Karpas-422 (cell line): ENCODE results near the gene SERPINA3. TPM values are rescaled to one million over a fixed set of nuclear protein-coding genes. Genes with fewer than 3 reads are reported as not detected.
"Not testable (repeated sequence)": the region's sequence is repeated elsewhere in the genome, so short reads cannot be mapped to it uniquely, and the experiment has no call there.

Source experiments
- DNase-seq: peaks from one replicate; pipeline ENCODE4 v3.0.0-alpha.2; 2015
- H2AFZ ChIP-seq: fragments of 200-600 bp; sonication (generic); 2 replicates; pipeline ENCODE4 v1.6.1; 2014; ENCODE audit warnings: antibody characterized with exemption, low read length, mixed read lengths
- H3K27ac ChIP-seq: fragments of 200-600 bp; sonication (generic); 2 replicates; pipeline ENCODE4 v1.5.1; 2014; ENCODE audit warnings: mild to moderate bottlenecking, low read length, moderate library complexity
- H3K27me3 ChIP-seq: fragments of 200-600 bp; sonication (generic); 2 replicates; pipeline ENCODE4 v1.6.1; 2014; ENCODE audit warnings: low read length, mixed read lengths
- H3K36me3 ChIP-seq: fragments of 200-600 bp; sonication (generic); 2 replicates; pipeline ENCODE4 v1.6.1; 2014; ENCODE audit warnings: low read length, mixed read lengths; ENCODE audit not compliant: insufficient read depth
- H3K4me1 ChIP-seq: fragments of 200-600 bp; sonication (generic); 2 replicates; pipeline ENCODE4 v1.6.1; 2014; ENCODE audit warnings: mild to moderate bottlenecking, low read length, mixed read lengths
- H3K4me2 ChIP-seq: fragments of 200-600 bp; sonication (generic); 2 replicates; pipeline ENCODE4 v1.6.1; 2014; ENCODE audit warnings: low read length, low read depth, mild to moderate bottlenecking; ENCODE audit not compliant: poor library complexity, severe bottlenecking
- H3K4me3 ChIP-seq: fragments of 200-600 bp; sonication (generic); 2 replicates; pipeline ENCODE4 v1.5.1; 2014; ENCODE audit warnings: mild to moderate bottlenecking, antibody characterized with exemption, low read length, mixed read lengths
- H3K79me2 ChIP-seq: fragments of 200-600 bp; sonication (generic); 2 replicates; pipeline ENCODE4 v1.6.1; 2014; ENCODE audit warnings: mild to moderate bottlenecking, low read length, mixed read lengths
- H3K9ac ChIP-seq: fragments of 200-600 bp; sonication (generic); 2 replicates; pipeline ENCODE4 v1.6.0; 2014; ENCODE audit warnings: low read length
- H3K9me2 ChIP-seq: fragments of 200-600 bp; sonication (generic), shearing (Covaris generic); replicated peaks from 2 replicates; pipeline ENCODE4 v1.6.0; 2014; ENCODE audit warnings: mild to moderate bottlenecking, low read length, moderate library complexity; ENCODE audit not compliant: insufficient read depth
- H3K9me3 ChIP-seq: fragments of 300-700, 200-600 bp; sonication (generic); 2 replicates; pipeline ENCODE4 v1.6.1; 2014; ENCODE audit warnings: low read length, mixed read lengths
- H4K20me1 ChIP-seq: fragments of 200-600 bp; sonication (generic); 2 replicates; pipeline ENCODE4 v1.6.1; 2014; ENCODE audit warnings: mild to moderate bottlenecking, antibody characterized with exemption, low read length, low read depth; ENCODE audit not compliant: insufficient read depth
- total RNA-seq: library from RNA; depleted of rRNA; stranded (reverse); fragments of >200 nt; shearing (Covaris generic); gene quantifications from 2 replicates; pipeline ENCODE4 v1.2.3, GENCODE V29; 2014; ENCODE audit warnings: low replicate concordance

The SERPINA3 gene
- total RNA-seq, 1 experiment from 2014 or later = not detected

DNA sequence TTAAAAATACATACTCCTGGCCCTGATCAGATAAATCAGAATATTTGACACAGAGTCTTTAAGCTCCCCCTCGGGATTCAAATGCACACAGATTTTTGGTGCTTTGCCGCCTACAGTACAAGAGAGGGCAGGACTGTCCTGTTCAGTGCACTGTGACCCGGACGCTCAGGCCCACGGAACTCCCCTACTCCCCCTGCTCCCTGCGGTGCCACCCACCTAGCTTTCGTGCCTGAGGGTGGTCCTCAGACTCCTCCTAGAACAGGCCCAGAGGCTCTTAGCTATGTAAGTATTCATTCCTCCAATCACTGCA is 13.7 kb upstream of the SERPINA3 start:
- H3K9me3 ChIP-seq = no peaks in the 10 kb centered on the region
- H3K4me1 ChIP-seq = no peaks in the 10 kb centered on the region
- no peak overlapping the region for H3K9ac ChIP-seq
- no peak overlapping the region for H3K4me3 ChIP-seq
- H3K27me3 ChIP-seq = no peaks in the 10 kb centered on the region
- H3K36me3 ChIP-seq = no peaks in the 10 kb centered on the region
- H3K27ac ChIP-seq = no peak overlapping the region
- DNase-seq = no peak
- H4K20me1 ChIP-seq = no peaks in the 10 kb centered on the region; the same call in 1 of the 2 replicates
- H3K79me2 ChIP-seq = no peaks in the 10 kb centered on the region
- no peaks in the 10 kb centered on the region for H3K9me2 ChIP-seq
- no peak overlapping the region for H2AFZ ChIP-seq
- H3K4me2 ChIP-seq = no peak overlapping the region

DNA sequence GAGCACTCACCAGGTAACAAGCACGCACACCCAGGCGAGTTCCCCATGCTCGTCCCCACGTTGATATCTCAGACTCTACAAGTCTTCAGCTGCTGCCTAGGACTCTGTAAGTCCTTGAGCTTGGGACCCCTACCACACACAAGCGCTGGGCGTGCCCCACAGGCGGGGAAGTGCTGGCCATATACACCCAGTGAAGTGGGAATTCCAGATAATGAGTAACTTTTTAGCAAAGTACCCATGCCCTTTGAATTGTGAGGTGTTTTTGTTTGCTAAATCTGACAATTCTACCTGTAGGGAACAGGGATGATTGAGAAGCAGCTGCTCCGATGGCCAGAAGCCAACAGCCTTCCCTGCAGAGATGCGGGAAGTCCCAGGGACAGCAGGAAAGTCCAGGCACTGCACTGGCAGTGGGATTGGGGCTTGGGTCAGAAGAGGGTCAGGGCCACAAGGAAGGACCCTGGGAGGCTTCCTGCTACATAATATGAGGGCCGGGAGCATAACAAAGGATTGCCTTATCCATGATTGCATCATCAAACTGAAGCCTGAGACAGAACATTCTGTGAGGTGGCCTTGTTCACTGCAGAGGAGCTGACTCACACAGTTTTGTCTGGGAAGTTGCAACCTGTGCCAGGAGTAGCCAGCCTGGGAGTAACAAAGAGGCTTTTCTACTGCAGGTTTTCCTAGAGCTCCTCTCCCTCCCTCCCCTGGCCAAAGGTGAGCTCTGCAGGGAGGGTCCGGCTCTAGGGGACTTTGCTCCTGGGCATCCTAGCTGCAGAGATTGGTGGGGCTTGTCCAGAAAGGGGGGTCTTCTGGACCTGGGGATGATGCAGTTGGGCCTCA is 13.2 kb upstream of the SERPINA3 start:
- DNase-seq = no peak
- Histone ChIP-seq H3K9me3 (no peaks in the 10 kb centered on the region), H3K27me3 (no peaks in the 10 kb centered on the region), H2AFZ (no peak overlapping the region), H3K27ac (no peak overlapping the region), H4K20me1 (no peaks in the 10 kb centered on the region; the same call in 1 of the 2 replicates), H3K9me2 (no peaks in the 10 kb centered on the region), H3K4me3 (no peak overlapping the region), H3K4me2 (no peak overlapping the region), H3K4me1 (no peaks in the 10 kb centered on the region), H3K79me2 (no peaks in the 10 kb centered on the region), H3K36me3 (no peaks in the 10 kb centered on the region), H3K9ac (no peak overlapping the region)

DNA sequence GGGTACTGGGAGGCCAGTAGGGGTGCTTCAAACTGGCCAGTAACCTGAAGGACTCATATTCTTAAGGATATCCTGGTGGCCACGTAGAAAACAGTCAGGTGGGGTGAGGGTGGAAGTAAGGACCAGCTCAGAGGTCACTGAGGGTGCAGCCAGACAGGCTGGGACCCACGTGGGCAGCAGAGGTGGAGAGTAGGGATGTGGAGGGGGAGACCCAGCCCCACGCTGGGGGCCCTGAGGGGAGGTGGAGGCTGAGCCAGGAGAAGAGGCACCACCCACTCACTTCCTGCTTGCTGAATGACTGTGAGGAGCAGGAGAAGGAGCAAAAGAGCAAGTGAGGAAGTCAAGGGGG is 12.6 kb upstream of the SERPINA3 start:
- Histone ChIP-seq H3K9me3 (no peaks in the 10 kb centered on the region), H3K79me2 (no peaks in the 10 kb centered on the region), H3K36me3 (no peaks in the 10 kb centered on the region), H4K20me1 (no peaks in the 10 kb centered on the region; the same call in 1 of the 2 replicates), H3K4me3 (no peak overlapping the region), H3K27ac (no peak overlapping the region), H3K4me1 (no peaks in the 10 kb centered on the region), H3K27me3 (no peaks in the 10 kb centered on the region), H3K9ac (no peak overlapping the region), H3K4me2 (no peak overlapping the region), H2AFZ (no peak overlapping the region), H3K9me2 (no peaks in the 10 kb centered on the region)
- no peak for DNase-seq

DNA sequence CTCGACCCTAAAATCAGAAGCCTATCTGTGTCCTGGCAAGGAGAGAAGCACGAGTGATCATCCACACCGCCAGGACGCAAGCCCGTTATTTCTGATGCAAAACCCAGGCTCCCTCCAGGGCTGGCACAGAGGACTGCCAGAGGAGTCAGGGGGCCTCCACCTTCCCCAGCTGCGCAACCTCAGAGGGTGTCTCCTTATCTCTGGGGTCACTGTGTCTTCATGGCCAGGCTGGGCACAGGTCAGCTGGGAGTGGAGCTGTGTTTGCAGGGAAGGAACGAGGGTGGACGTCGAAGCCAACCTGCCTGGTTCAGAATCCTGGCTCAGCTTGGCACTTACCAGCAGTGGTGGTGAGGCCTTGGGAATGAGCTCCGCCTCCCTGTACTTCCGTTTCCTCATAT is 12.0 kb upstream of the SERPINA3 start:
- DNase-seq = no peak
- Histone ChIP-seq H3K9ac (no peak overlapping the region), H3K4me2 (no peak overlapping the region), H3K79me2 (no peaks in the 10 kb centered on the region), H3K27me3 (no peaks in the 10 kb centered on the region; the same call in 1 of the 2 replicates), H3K4me1 (no peaks in the 10 kb centered on the region), H4K20me1 (no peaks in the 10 kb centered on the region; the same call in 1 of the 2 replicates), H3K9me3 (no peaks in the 10 kb centered on the region), H3K4me3 (no peak overlapping the region), H3K27ac (no peak overlapping the region), H2AFZ (no peak overlapping the region), H3K9me2 (no peaks in the 10 kb centered on the region), H3K36me3 (no peaks in the 10 kb centered on the region)

DNA sequence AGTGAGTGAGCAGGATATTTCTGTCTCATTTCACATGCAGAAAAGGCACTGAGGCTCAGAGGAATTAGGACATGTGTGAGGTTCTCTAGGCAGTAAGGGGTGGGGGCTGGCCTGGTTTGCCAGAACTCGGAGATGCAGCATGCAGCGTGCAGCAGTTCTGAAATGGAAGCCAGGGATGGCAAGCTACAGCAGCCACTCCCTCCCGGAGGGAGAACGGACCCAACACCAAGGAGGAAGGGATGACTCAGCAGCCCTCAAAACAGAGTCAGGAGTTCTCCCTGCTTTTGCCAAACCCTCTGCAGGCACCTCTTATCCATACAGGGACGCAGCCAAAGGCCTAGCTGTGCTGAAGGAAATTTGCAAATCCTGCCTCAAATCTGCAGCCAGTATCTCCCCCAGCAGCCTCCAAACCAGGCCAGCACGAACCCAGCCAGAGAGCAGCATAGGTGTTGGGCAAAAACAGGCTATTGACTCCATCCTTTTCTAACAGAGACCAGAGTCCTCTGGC is 10.3 kb upstream of the SERPINA3 start:
- Histone ChIP-seq H4K20me1 (no peaks in the 10 kb centered on the region; the same call in 1 of the 2 replicates), H3K4me1 (no peaks in the 10 kb centered on the region), H3K27ac (no peak overlapping the region), H3K4me2 (no peak overlapping the region), H3K27me3 (no peaks in the 10 kb centered on the region; the same call in 1 of the 2 replicates), H3K36me3 (no peaks in the 10 kb centered on the region), H3K9me2 (no peaks in the 10 kb centered on the region), H3K9ac (no peak overlapping the region), H2AFZ (no peak overlapping the region), H3K9me3 (no peaks in the 10 kb centered on the region), H3K79me2 (no peaks in the 10 kb centered on the region), H3K4me3 (no peak overlapping the region)
- no peak for DNase-seq

DNA sequence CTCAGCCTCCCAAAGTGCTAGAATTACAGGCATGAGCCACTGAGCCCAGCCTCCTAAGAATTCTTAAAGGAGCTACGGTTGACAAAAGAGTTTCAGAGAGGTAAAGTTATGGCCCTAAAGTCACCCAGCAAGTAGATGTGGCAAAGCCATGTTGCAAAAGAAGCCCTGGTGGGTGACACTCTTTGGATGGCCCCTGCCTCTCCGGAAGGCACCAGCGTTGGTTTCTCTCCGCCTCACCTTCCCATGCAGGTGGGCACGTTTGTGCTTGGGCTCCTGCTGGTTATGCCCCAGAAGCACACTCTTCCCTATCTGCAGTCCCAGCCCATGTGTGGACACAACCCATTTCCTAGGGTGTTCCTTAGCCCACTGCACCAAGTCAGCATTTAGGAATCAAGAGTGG is 9.5 kb upstream of the SERPINA3 start:
- H3K4me2 ChIP-seq = no peak overlapping the region
- no peaks in the 10 kb centered on the region for H3K79me2 ChIP-seq

DNA sequence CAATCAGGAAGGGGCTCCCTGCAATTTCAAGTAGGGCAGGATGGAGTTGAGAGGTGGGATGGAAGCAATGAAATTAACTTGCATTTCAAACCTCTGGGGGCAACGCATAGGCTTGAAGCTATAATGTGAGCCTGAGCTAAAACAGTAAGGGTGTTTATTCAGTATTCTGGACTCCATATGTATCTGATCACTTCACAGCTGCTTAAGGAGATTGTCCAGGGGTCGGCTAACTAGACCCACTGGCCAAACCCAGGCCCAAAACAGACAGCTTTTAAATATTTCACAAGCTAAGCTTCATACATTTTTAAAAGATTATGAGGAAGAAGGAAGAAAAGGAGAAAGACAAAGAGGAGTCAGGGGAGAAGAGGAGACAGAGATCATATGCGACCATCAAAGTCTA is 6.8 kb upstream of the SERPINA3 start:
- Histone ChIP-seq H3K4me2 (no peak overlapping the region), H3K27me3 (no peaks in the 10 kb centered on the region; the same call in 1 of the 2 replicates), H3K4me1 (no peaks in the 10 kb centered on the region), H3K27ac (no peak overlapping the region), H3K79me2 (no peaks in the 10 kb centered on the region), H3K9me3 (no peaks in the 10 kb centered on the region), H4K20me1 (no peaks in the 10 kb centered on the region), H3K4me3 (no peak overlapping the region), H3K9ac (no peak overlapping the region), H3K36me3 (no peaks in the 10 kb centered on the region), H2AFZ (no peak overlapping the region), H3K9me2 (no peaks in the 10 kb centered on the region)
- DNase-seq = no peak

More for the DNA sequence above, 9.5 kb upstream of the SERPINA3 start:
- Histone ChIP-seq H4K20me1 (no peaks in the 10 kb centered on the region; the same call in 1 of the 2 replicates), H3K4me3 (no peak overlapping the region), H3K9ac (no peak overlapping the region), H2AFZ (no peak overlapping the region), H3K27me3 (no peaks in the 10 kb centered on the region; the same call in 1 of the 2 replicates), H3K27ac (no peak overlapping the region), H3K9me2 (no peaks in the 10 kb centered on the region), H3K9me3 (no peaks in the 10 kb centered on the region), H3K4me1 (no peaks in the 10 kb centered on the region), H3K36me3 (no peaks in the 10 kb centered on the region)
- no peak for DNase-seq

DNA sequence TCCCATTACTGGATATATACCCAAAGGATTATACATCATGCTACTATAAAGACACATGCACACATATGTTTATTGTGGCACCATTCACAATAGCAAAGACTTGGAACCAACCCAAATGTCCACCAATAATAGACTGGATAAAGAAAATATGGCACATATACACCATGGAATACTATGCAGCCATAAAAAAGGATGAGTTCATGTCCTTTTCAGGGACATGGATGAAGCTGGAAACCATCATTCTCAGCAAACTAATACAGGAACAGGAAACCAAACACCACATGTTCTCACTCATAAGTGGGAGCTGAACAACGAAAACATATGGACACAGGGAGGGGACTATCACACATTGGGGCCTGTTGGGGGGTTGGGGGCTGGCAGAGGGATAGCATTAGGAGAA is 3.2 kb upstream of the SERPINA3 start:
- not testable (repeated sequence) for DNase-seq, H3K79me2 ChIP-seq, H3K27me3 ChIP-seq, H4K20me1 ChIP-seq, H3K9me3 ChIP-seq, H3K36me3 ChIP-seq, H3K9me2 ChIP-seq, H2AFZ ChIP-seq, H3K4me1 ChIP-seq, H3K9ac ChIP-seq, H3K4me3 ChIP-seq, H3K27ac ChIP-seq, H3K4me2 ChIP-seq
